GM12878 (cell line): ENCODE data around the gene MLKL.

ENCODE experiments used
- EGR1 ChIP-seq, 2 experiments: IDR thresholded peaks; 1 replicate in 1 of 2; 2 replicates in 1 of 2; pipeline ENCODE4 v1.6.1; 2011 to 2012; ENCODE audit warnings: low read depth in 2 of 2, low read length in 2 of 2, borderline replicate concordance in 1 of 2, mild to moderate bottlenecking in 1 of 2, moderate library complexity in 1 of 2
- KDM1A ChIP-seq: fragments of 200-600 bp; sonication (generic); IDR thresholded peaks from 2 replicates; pipeline ENCODE4 v1.6.1; 2016; ENCODE audit warnings: borderline replicate concordance
- MTA3 ChIP-seq: IDR thresholded peaks from 2 replicates; pipeline ENCODE4 v1.6.1; 2012; ENCODE audit warnings: low read length, inconsistent platforms, borderline replicate concordance
- MXI1 ChIP-seq: fragments of 150-350 bp; IDR thresholded peaks from 2 replicates; pipeline ENCODE4 v1.6.1; 2011; ENCODE audit warnings: low read depth, mild to moderate bottlenecking, inconsistent platforms, low read length, improper control_type of control experiment
- POLR2A ChIP-seq: IDR thresholded peaks from 2 replicates; pipeline ENCODE4 v1.6.1; 2011; ENCODE audit warnings: low read depth, mild to moderate bottlenecking, low read length
- RAD21 ChIP-seq: IDR thresholded peaks from 2 replicates; pipeline ENCODE4 v1.6.1; 2011; ENCODE audit warnings: mild to moderate bottlenecking, low read depth, low read length, moderate library complexity; ENCODE audit not compliant: insufficient read depth
- YBX1 ChIP-seq: fragments of 450-650 bp; IDR thresholded peaks from 2 replicates; pipeline ENCODE4 v1.6.1; 2016; ENCODE audit warnings: antibody characterized with exemption
- YY1 ChIP-seq: IDR thresholded peaks from 2 replicates; pipeline ENCODE4 v1.6.1; 2011; ENCODE audit warnings: low read depth, mild to moderate bottlenecking, low read length
- TF ChIP-seq, protein P1 (sequence below), 3 experiments: IDR thresholded peaks in 2 of 3; conservative IDR thresholded peaks in 1 of 3; 2 replicates each; pipeline ENCODE4 v1.5.1; 2011; ENCODE audit warnings: low read depth in 3 of 3, low read length in 3 of 3, mild to moderate bottlenecking in 3 of 3, control low read depth in 2 of 3, moderate library complexity in 2 of 3, inconsistent platforms in 1 of 3, mixed read lengths in 1 of 3; ENCODE audit not compliant: control insufficient read depth in 2 of 3, insufficient read depth in 1 of 3; ENCODE audit errors: extremely low read depth in 1 of 3
- TF ChIP-seq, protein P2 (sequence below): fragments of 450-650 bp; IDR thresholded peaks from 2 replicates; pipeline ENCODE4 v1.6.1; 2016; ENCODE audit warnings: mild to moderate bottlenecking
- TF ChIP-seq, protein P3 (sequence below): fragments of 450-650 bp; formaldehyde crosslinking; IDR thresholded peaks from 2 replicates; pipeline ENCODE4 v1.5.0; 2022; ENCODE audit warnings: mild to moderate bottlenecking, missing genetic modification characterization

DNA sequence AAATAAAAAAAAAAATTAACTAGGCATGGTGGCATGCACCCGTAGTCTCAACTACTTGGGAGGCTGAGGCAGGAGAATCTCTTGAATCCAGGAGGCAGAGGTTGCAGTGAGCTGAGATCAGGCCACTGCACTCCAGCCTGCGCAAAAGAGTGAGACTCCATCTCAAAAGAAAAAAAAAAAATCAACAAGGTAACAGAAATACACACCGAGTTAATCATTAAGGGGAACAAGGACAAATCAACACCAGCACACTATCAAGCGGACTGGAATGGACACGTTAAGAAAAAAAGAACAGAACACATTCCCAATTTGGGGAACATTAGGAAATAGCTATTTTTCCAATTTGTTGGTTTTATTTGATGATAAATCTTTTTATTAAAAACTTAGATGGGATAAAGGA lies 65.4 kb downstream of the MLKL start:
- TF ChIP-seq, protein P1, sequence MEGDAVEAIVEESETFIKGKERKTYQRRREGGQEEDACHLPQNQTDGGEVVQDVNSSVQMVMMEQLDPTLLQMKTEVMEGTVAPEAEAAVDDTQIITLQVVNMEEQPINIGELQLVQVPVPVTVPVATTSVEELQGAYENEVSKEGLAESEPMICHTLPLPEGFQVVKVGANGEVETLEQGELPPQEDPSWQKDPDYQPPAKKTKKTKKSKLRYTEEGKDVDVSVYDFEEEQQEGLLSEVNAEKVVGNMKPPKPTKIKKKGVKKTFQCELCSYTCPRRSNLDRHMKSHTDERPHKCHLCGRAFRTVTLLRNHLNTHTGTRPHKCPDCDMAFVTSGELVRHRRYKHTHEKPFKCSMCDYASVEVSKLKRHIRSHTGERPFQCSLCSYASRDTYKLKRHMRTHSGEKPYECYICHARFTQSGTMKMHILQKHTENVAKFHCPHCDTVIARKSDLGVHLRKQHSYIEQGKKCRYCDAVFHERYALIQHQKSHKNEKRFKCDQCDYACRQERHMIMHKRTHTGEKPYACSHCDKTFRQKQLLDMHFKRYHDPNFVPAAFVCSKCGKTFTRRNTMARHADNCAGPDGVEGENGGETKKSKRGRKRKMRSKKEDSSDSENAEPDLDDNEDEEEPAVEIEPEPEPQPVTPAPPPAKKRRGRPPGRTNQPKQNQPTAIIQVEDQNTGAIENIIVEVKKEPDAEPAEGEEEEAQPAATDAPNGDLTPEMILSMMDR (IDR thresholded peaks at IDR 0.05 in 2 of 3, conservative IDR thresholded peaks at IDR 0.05 in 1 of 3; ENCODE audit: control insufficient read depth in 2 of 3, extremely low read depth in 1 of 3, insufficient read depth in 1 of 3, low read depth in 3 of 3, low read length in 3 of 3) = no peak
- TF ChIP-seq MTA3 (no peak), KDM1A (no peak), YY1 (no peak), MXI1 (no peak), RAD21 (no peak), YBX1 (no peak), POLR2A (no peak), EGR1 (IDR thresholded peaks at IDR 0.05; ENCODE audit: borderline replicate concordance in 1 of 2, low read depth in 2 of 2, low read length in 2 of 2) (no peak)
- TF ChIP-seq, protein P2, sequence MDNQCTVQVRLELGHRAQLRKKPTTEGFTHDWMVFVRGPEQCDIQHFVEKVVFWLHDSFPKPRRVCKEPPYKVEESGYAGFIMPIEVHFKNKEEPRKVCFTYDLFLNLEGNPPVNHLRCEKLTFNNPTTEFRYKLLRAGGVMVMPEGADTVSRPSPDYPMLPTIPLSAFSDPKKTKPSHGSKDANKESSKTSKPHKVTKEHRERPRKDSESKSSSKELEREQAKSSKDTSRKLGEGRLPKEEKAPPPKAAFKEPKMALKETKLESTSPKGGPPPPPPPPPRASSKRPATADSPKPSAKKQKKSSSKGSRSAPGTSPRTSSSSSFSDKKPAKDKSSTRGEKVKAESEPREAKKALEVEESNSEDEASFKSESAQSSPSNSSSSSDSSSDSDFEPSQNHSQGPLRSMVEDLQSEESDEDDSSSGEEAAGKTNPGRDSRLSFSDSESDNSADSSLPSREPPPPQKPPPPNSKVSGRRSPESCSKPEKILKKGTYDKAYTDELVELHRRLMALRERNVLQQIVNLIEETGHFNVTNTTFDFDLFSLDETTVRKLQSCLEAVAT = no peak
- TF ChIP-seq, protein P3, sequence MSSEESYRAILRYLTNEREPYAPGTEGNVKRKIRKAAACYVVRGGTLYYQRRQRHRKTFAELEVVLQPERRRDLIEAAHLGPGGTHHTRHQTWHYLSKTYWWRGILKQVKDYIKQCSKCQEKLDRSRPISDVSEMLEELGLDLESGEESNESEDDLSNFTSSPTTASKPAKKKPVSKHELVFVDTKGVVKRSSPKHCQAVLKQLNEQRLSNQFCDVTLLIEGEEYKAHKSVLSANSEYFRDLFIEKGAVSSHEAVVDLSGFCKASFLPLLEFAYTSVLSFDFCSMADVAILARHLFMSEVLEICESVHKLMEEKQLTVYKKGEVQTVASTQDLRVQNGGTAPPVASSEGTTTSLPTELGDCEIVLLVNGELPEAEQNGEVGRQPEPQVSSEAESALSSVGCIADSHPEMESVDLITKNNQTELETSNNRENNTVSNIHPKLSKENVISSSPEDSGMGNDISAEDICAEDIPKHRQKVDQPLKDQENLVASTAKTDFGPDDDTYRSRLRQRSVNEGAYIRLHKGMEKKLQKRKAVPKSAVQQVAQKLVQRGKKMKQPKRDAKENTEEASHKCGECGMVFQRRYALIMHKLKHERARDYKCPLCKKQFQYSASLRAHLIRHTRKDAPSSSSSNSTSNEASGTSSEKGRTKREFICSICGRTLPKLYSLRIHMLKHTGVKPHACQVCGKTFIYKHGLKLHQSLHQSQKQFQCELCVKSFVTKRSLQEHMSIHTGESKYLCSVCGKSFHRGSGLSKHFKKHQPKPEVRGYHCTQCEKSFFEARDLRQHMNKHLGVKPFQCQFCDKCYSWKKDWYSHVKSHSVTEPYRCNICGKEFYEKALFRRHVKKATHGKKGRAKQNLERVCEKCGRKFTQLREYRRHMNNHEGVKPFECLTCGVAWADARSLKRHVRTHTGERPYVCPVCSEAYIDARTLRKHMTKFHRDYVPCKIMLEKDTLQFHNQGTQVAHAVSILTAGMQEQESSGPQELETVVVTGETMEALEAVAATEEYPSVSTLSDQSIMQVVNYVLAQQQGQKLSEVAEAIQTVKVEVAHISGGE (CRISPR knock-in tag) = no peak
